GM20000 (cell line): Measurements from ENCODE around the gene SLC6A3.

Experiments
- DNase-seq: peaks from one replicate; pipeline ENCODE4 v3.0.0; 2012; ENCODE audit warnings: low spot score
- CTCF ChIP-seq: IDR thresholded peaks from 2 replicates; pipeline ENCODE4 v1.5.1; 2012; ENCODE audit warnings: mild to moderate bottlenecking, control low read depth; ENCODE audit errors: extremely low read depth, missing control alignments

SLC6A3 gene

DNA sequence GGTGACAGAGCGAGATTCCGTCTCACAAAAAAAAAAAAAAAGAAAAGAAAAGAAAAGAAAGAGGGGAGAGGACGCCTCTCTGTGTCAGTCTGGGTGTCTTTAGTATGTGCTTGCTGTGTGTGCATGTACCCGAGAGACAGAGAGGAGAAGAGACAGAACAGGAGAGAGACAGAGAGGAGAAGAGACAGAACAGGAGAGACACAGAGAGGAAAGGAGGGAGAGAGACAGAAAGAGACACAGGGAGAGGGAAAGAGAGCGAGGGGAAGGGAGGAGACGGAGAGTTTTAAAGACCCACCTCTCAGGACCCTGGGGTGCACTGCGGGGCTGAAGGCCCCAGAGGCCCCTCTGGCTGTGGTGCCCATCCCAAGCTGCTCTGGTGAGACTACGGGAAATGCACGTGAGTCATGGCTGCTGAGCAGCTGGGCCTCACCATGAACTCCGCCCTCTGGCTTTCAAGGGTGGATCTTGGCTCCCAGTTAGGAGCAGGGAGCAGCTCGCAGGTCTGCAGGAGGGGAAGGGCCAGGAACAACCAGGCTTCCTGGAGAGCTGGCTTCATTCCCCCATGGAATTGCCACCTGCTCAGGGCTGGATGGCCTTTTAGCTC lies 7.9 kb downstream of the SLC6A3 start:
- TF ChIP-seq CTCF, result no peak

GRCh38 chr5:1436681-1437080 lies 8.6 kb downstream of the SLC6A3 start:
- DNase-seq, result no peak

More for the DNA sequence above, 7.9 kb downstream of the SLC6A3 start:
- no peak for DNase-seq

DNA sequence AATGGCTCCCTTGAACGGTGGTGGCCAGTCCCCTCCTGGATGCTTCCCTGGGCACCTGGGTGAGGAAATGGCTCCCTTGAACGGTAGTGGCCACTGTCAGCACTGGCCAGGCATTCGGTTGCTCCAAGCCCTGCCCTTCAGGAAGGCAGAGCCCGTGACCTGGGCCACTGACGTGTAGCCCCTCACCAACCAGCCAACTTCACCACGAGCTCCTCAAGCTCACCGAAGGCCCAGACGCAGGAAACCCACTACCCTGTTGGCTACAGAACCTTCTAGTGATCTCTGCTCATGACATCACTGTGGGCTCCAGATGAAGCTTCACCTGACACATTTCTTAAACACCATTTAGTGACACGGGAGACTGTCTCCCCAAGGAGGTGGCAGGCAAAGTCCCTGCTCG lies 9.2 kb downstream of the SLC6A3 start:
- TF ChIP-seq CTCF, result no peak
- no peak for DNase-seq

More at GRCh38 chr5:1436681-1437080, 8.6 kb downstream of the SLC6A3 start:
- TF ChIP-seq CTCF, result no peak

DNA sequence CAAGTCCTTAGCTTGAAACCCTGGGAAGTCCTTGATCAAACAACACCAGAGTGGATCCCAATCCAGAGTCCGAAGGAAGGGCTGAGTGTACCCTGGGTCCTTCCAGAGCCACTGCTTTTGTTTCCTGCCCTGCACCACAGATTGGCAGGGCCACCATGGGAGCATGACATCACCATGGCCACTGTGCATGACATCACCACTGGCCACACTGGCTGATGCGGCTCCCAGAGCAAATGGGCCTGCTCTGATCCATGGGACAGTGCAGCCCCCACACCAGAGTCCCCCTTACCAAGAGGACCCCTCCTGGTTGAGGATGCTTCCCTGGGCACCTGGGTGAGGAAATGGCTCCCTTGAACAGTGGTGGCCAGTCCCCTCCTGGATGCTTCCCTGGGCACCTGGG lies 9.9 kb downstream of the SLC6A3 start:
- no peak for TF ChIP-seq CTCF
- DNase-seq, result no peak

GRCh38 chr5:1432296-1432695 lies 12.9 kb downstream of the SLC6A3 start:
- no peak for TF ChIP-seq CTCF
- DNase-seq, result no peak

DNA sequence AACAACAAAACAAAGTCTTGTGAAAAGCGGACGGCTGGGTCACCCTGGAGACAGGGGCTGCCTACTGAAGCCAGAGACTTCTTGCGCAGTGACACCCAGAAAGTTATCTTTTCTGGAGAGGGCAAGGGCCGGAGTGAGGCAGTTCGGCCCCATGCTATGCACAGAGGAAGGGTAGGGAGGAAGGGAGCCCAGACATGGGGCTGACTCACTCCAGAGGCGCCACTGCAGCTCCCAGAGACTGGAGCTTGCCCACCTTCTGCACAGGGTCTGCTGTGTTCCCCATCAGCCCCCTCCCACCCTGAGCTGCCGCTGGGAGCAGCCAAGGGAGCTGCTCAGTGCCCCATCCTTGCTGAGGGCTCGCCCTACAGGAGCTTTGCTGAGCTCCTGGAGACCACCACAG lies 13.3 kb downstream of the SLC6A3 start:
- no peak for TF ChIP-seq CTCF
- DNase-seq, result no peak

DNA sequence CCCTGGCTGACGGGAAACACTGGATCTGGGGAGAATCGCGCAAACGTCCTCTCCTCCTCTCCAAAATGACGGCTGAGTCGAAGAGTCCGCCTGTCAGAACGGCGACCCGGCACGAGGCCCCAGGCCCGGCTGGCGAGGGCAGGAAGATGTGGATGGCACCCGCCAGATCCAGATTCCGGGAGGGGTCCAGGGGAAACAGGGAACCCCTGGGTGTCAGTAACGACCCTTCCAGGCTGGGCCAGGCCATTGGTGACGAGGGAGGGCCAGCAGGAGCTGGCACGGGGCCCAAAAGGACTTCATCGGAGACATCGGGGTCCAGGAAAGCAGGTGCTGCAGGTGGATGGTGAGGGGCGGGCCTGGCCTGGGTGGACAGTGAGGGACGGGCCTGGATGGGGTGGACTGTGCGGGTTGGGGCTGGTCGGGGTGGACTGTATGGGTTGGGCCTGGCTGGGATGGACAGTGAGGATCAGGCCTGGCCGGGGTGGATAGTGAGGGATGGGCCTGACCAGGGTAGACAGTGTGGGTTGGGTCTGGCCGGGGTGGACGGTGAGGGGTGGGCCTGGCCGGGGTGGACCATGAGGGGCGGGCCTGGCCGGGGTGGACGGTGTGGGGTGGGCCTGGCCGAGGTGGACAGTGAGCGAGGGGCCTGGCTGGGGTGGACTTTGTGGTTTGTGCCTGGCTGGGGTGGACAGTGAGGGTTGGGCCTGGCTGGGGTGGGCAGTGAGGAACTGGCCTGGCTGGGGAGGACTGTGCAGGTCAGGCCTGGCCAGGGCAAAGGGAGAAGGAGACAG lies 14.0 kb downstream of the SLC6A3 start:
- TF ChIP-seq CTCF, result no peak
- no peak for DNase-seq
